Measurements from ENCODE around the gene AKR1B15. TPM values are rescaled to one million over a fixed set of nuclear protein-coding genes. Genes with fewer than 3 reads are reported as not detected.

AKR1B15 gene
- total and polyA plus RNA-seq, 2 of the 4 experiments (the other 2 are of a cell fraction) = not detected

GRCh38 chr7:134534633-134535032 is 14.3 kb upstream of the AKR1B15 start:
- Histone ChIP-seq H3K9me3 (ENCODE audit: control insufficient read depth, insufficient read depth, low read length) (no peaks in the 10 kb centered on the region), H3K23ac (ENCODE audit: low read depth, low read length) (no peak overlapping the region), H2BK15ac (ENCODE audit: low read depth, low read length) (no peak overlapping the region), H4K5ac (ENCODE audit: low read depth, low read length) (no peak overlapping the region), H2BK120ac (ENCODE audit: low read depth, low read length) (no peak overlapping the region), H3K36me3 (ENCODE audit: control insufficient read depth, insufficient read depth, low read length) (no peaks in the 10 kb centered on the region), H2BK20ac (ENCODE audit: low read depth, low read length) (no peak overlapping the region), H3K18ac (ENCODE audit: low read depth, low read length) (no peak overlapping the region), H3K14ac (replicated peaks; ENCODE audit: low read depth, low read length) (no peak overlapping the region), H3K56ac (ENCODE audit: extremely low read depth, insufficient read depth, low read length) (no peak overlapping the region), H3K9ac (ENCODE audit: low read depth, low read length) (no peak overlapping the region), H3K79me1 (ENCODE audit: low read depth in 1 of 2, low read length in 2 of 2) (no peaks in the 10 kb centered on the region), H4K20me1 (ENCODE audit: insufficient read depth, low read length) (no peaks in the 10 kb centered on the region), H2AK5ac (ENCODE audit: low read depth, low read length) (no peak overlapping the region), H3K4me2 (ENCODE audit: low read depth, low read length) (no peak overlapping the region), H3K27me3 (ENCODE audit: control insufficient read depth, insufficient read depth, low read length) (peaks cover 22% of the 10 kb centered on the region), H2AFZ (replicated peaks; ENCODE audit: low read length, poor library complexity) (no peak overlapping the region), H3K9me1 (ENCODE audit: insufficient read depth, low read length) (no peaks in the 10 kb centered on the region), H2AK9ac (replicated peaks; ENCODE audit: low read depth, low read length, poor library complexity) (no peak overlapping the region), H4K91ac (ENCODE audit: insufficient read depth, low read depth, low read length) (no peak overlapping the region), H3K4me3 (ENCODE audit: insufficient read depth, low read depth, low read length) (no peak overlapping the region), H4K8ac (ENCODE audit: low read depth in 2 of 2, low read length in 2 of 2) (no peak overlapping the region), H3K4ac (ENCODE audit: low read depth, low read length) (no peak overlapping the region), H3K4me1 (ENCODE audit: control insufficient read depth, insufficient read depth, low read length) (peaks cover 5% of the 10 kb centered on the region), H2BK5ac (ENCODE audit: low read depth, low read length, poor library complexity, severe bottlenecking) (no peak overlapping the region), H3K27ac (ENCODE audit: insufficient read depth, low read length) (no peak overlapping the region)
- no CpG with 5 or more reads among the region's 3 CpGs for WGBS, 2 experiments (ENCODE audit: extremely low coverage in 2 of 2, insufficient read length in 1 of 2)
- ChIA-PET POLR2A (ENCODE audit: unreplicated experiment) (no interaction called here), CTCF (interaction anchor here (1.2 kb wide), 1 partner anchor 13 kb away, joined by 3 read pairs; no protein-coding TSS in a partner anchor)
- TF ChIP-seq NFE2L2 (IDR thresholded peaks at IDR 0.05; ENCODE audit: low read depth, low read length) = no peak
- no peak for TF ChIP-seq POLR2A (IDR thresholded peaks at IDR 0.05; ENCODE audit: low read depth, low read length)
- TF ChIP-seq ELK1 (IDR thresholded peaks at IDR 0.05; ENCODE audit: borderline replicate concordance, low read depth, low read length) = no peak
- TF ChIP-seq RAD21 (IDR thresholded peaks at IDR 0.05; ENCODE audit: low read length) = no peak
- TF ChIP-seq RCOR1 (IDR thresholded peaks at IDR 0.05; ENCODE audit: insufficient replicate concordance, low read length) = no peak
- TF ChIP-seq USF2 (IDR thresholded peaks at IDR 0.05; ENCODE audit: low read depth, low read length) = no peak
- TF ChIP-seq MAFK (IDR thresholded peaks at IDR 0.05; ENCODE audit: low read depth, low read length) = no peak
- no peak for TF ChIP-seq RFX5 (IDR thresholded peaks at IDR 0.05; ENCODE audit: low read depth, low read length)
- BruUV-seq (replicated peaks) = no TSS peak
- dilution Hi-C loops (cut with HindIII; ENCODE audit: low sequenced_read_pairs, unreplicated experiment) (no loop called here), in situ Hi-C loops (cut with MboI; ENCODE audit: low sequenced_read_pairs) (no loop called here), intact Hi-C loops (cut with micrococcal nuclease) (no loop called here)
- ATAC-seq (ENCODE audit: low read depth) (no peak), DNase-seq (no peak)
